Measurements from ENCODE around the gene DNAJC3.
A peak's percentile ranks its signal among the peaks of the same experiment; 100 is the strongest.
"Not testable (repeated sequence)": the region's sequence is repeated elsewhere in the genome, so short reads cannot be mapped to it uniquely, and the experiment has no call there.

The DNAJC3 gene

GRCh38 chr13:95676762-95677563 is at the start of gene DNAJC3:
TSS of gene DNAJC3 (plus strand) at chr13:95677139. CDS start at chr13:95677256, 117 bp downstream.
- DNase-seq = peak; percentile 99

GRCh38 chr13:95627590-95627989 is 49.3 kb upstream of the DNAJC3 start:
- DNase-seq = no peak

- no peak for DNase-seq
These were observed 48.5 kb upstream of the DNAJC3 start for GRCh38 chr13:95628488-95628887.

GRCh38 chr13:95629071-95629470 is 47.9 kb upstream of the DNAJC3 start:
- DNase-seq = no peak

GRCh38 chr13:95630593-95630992 is 46.3 kb upstream of the DNAJC3 start:
- DNase-seq = no peak

- DNase-seq = no peak
These were observed 40.1 kb upstream of the DNAJC3 start for GRCh38 chr13:95636853-95637252.

- no peak for DNase-seq
These were observed 35.5 kb upstream of the DNAJC3 start for GRCh38 chr13:95641291-95642027.

- no peak for DNase-seq
These were observed 34.8 kb upstream of the DNAJC3 start for GRCh38 chr13:95642028-95642621.

- DNase-seq = no peak
These were observed 33.9 kb upstream of the DNAJC3 start for GRCh38 chr13:95642999-95643398.

GRCh38 chr13:95643571-95643935 is 33.4 kb upstream of the DNAJC3 start:
- DNase-seq = no peak

GRCh38 chr13:95643936-95644598 is 32.9 kb upstream of the DNAJC3 start:
- no peak for DNase-seq

GRCh38 chr13:95644601-95645052 is 32.3 kb upstream of the DNAJC3 start, which contains the start of gene DZIP1:
TSS of gene DZIP1 (minus strand) at chr13:95644706. CDS start at chr13:95642029, 2,677 bp downstream.
- no peak for DNase-seq

- DNase-seq = no peak
These were observed 29.6 kb upstream of the DNAJC3 start for GRCh38 chr13:95647321-95647720.

GRCh38 chr13:95650696-95651095 is 26.2 kb upstream of the DNAJC3 start:
- no peak for DNase-seq

GRCh38 chr13:95652244-95652764 is 24.6 kb upstream of the DNAJC3 start:
- no peak for DNase-seq

GRCh38 chr13:95652821-95653220 is 24.1 kb upstream of the DNAJC3 start:
- DNase-seq = no peak

GRCh38 chr13:95656386-95657015 is 20.4 kb upstream of the DNAJC3 start:
- no peak for DNase-seq

GRCh38 chr13:95659500-95659899 is 17.4 kb upstream of the DNAJC3 start:
- DNase-seq = no peak

GRCh38 chr13:95660981-95661581 is 15.9 kb upstream of the DNAJC3 start:
- no peak for DNase-seq

GRCh38 chr13:95667235-95667634 is 9.7 kb upstream of the DNAJC3 start:
- DNase-seq = not testable (repeated sequence)

GRCh38 chr13:95671597-95671996 is 5.3 kb upstream of the DNAJC3 start:
- DNase-seq = no peak
